ENCODE results near the gene CDH1. TPM values are rescaled to one million over a fixed set of nuclear protein-coding genes. Genes with fewer than 3 reads are reported as not detected.

CDH1 gene
- total RNA-seq, 1 experiment from 2014 or later, result 328 TPM

- H3K27me3 Mint-ChIP-seq (ENCODE audit: unreplicated experiment), result no peaks in the 10 kb centered on the region
- H3K9me3 Mint-ChIP-seq (ENCODE audit: low read depth, unreplicated experiment), result no peaks in the 10 kb centered on the region
- no peak for DNase-seq
- H3K4me1 Mint-ChIP-seq (ENCODE audit: low read depth, unreplicated experiment), result peaks cover 80% of the 10 kb centered on the region
- BruUV-seq (replicated peaks), result no TSS peak
- no peak for TF ChIP-seq CTCF (IDR thresholded peaks at IDR 0.05; ENCODE audit: unreplicated experiment)
- CTCF ChIA-PET, result interaction anchor here (0.6 to 0.7 kb wide), 3 partner anchors 10 to 281 kb away, joined by 3 to 4 read pairs (median 4); no protein-coding TSS in a partner anchor
- H3K36me3 Mint-ChIP-seq (ENCODE audit: insufficient read depth, unreplicated experiment), result peaks cover 60% of the 10 kb centered on the region
- H3K27ac Mint-ChIP-seq (ENCODE audit: unreplicated experiment), result no peak overlapping the region
- H3K4me3 Mint-ChIP-seq (ENCODE audit: low read depth, unreplicated experiment), result no peak overlapping the region
- intact Hi-C loops (cut with micrococcal nuclease; ENCODE audit: unreplicated experiment), result no loop called here
Measured at GRCh38 chr16:68750193-68750695, 13.2 kb downstream of the CDH1 start.

GRCh38 chr16:68751160-68751559, 14.1 kb downstream of the CDH1 start:
- CTCF ChIA-PET, result interaction anchor here (0.6 kb wide), 1 partner anchor 9 kb away, joined by 4 read pairs; no protein-coding TSS in a partner anchor
- BruUV-seq (replicated peaks), result no TSS peak
- no peaks in the 10 kb centered on the region for H3K27me3 Mint-ChIP-seq (ENCODE audit: unreplicated experiment)
- H3K9me3 Mint-ChIP-seq (ENCODE audit: low read depth, unreplicated experiment), result no peaks in the 10 kb centered on the region
- H3K4me1 Mint-ChIP-seq (ENCODE audit: low read depth, unreplicated experiment), result peaks cover 82% of the 10 kb centered on the region
- no peak for TF ChIP-seq CTCF (IDR thresholded peaks at IDR 0.05; ENCODE audit: unreplicated experiment)
- H3K36me3 Mint-ChIP-seq (ENCODE audit: insufficient read depth, unreplicated experiment), result peaks cover 69% of the 10 kb centered on the region
- peak overlapping the region; percentile 13 for H3K27ac Mint-ChIP-seq (ENCODE audit: unreplicated experiment)
- intact Hi-C loops (cut with micrococcal nuclease; ENCODE audit: unreplicated experiment), result no loop called here
- DNase-seq, result no peak
- no peak overlapping the region for H3K4me3 Mint-ChIP-seq (ENCODE audit: low read depth, unreplicated experiment)

GRCh38 chr16:68752602-68753001, 15.5 kb downstream of the CDH1 start:
- no TSS peak for BruUV-seq (replicated peaks)
- intact Hi-C loops (cut with micrococcal nuclease; ENCODE audit: unreplicated experiment), result no loop called here
- Mint-ChIP-seq H3K4me3 (ENCODE audit: low read depth, unreplicated experiment) (no peak overlapping the region), H3K9me3 (ENCODE audit: low read depth, unreplicated experiment) (no peaks in the 10 kb centered on the region), H3K27ac (ENCODE audit: unreplicated experiment) (peak overlapping the region; percentile 29), H3K27me3 (ENCODE audit: unreplicated experiment) (no peaks in the 10 kb centered on the region), H3K36me3 (ENCODE audit: insufficient read depth, unreplicated experiment) (peaks cover 79% of the 10 kb centered on the region), H3K4me1 (ENCODE audit: low read depth, unreplicated experiment) (peaks cover 86% of the 10 kb centered on the region)
- no peak for DNase-seq
- no peak for TF ChIP-seq CTCF (IDR thresholded peaks at IDR 0.05; ENCODE audit: unreplicated experiment)
- CTCF ChIA-PET, result interaction anchor here (0.6 to 0.7 kb wide), 2 partner anchors 9 to 383 kb away, joined by 3 to 6 read pairs; no protein-coding TSS in a partner anchor

GRCh38 chr16:68754084-68754792, 17.1 kb downstream of the CDH1 start:
- CTCF ChIA-PET, result interaction anchor here (0.6 to 1.5 kb wide), 11 partner anchors 9 to 355 kb away, joined by 3 to 13 read pairs (median 4); no protein-coding TSS in a partner anchor
- H3K27ac Mint-ChIP-seq (ENCODE audit: unreplicated experiment), result peak overlapping the region; percentile 94
- peaks cover 81% of the 10 kb centered on the region for H3K4me1 Mint-ChIP-seq (ENCODE audit: low read depth, unreplicated experiment)

More at GRCh38 chr16:68754084-68754792, 17.1 kb downstream of the CDH1 start:
- peak overlapping the region; percentile 39 for H3K4me3 Mint-ChIP-seq (ENCODE audit: low read depth, unreplicated experiment)
- DNase-seq, result peak; percentile 70
- intact Hi-C loops (cut with micrococcal nuclease; ENCODE audit: unreplicated experiment), result no loop called here
- H3K9me3 Mint-ChIP-seq (ENCODE audit: low read depth, unreplicated experiment), result no peaks in the 10 kb centered on the region
- no TSS peak for BruUV-seq (replicated peaks)
- no peaks in the 10 kb centered on the region for H3K27me3 Mint-ChIP-seq (ENCODE audit: unreplicated experiment)
- no peak for TF ChIP-seq CTCF (IDR thresholded peaks at IDR 0.05; ENCODE audit: unreplicated experiment)
- peaks cover 79% of the 10 kb centered on the region for H3K36me3 Mint-ChIP-seq (ENCODE audit: insufficient read depth, unreplicated experiment)
